HG03025 (cell line): ENCODE data around the gene ITGA11.

Experiments
- ATAC-seq: cut with Tn5 transposase; IDR thresholded peaks from one replicate; pipeline ENCODE4 v1.9.1; 2021; ENCODE audit warnings: mild to moderate bottlenecking, moderate library complexity; ENCODE audit not compliant: unreplicated experiment, low FRiP score

The ITGA11 gene

DNA sequence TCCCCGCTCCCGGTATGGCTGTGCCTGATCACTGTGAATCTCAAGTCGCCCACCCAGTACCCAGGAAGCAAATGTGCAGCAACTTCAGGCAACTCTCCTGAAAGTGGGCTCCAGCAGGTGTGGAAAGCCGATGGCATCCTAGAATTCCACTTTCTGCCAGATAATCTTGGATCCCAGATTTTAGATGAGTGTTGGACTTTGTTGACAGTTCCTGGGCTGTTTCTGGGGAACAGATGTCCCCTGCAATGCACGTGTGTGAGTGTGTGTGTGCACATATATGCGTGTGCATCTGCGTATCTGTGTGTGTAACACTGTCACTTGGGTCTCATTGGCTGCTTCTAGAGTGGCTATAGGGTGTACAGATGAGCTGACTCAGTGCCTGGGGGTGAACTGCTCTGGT is 95.4 kb downstream of the ITGA11 start:
- no peak for ATAC-seq

DNA sequence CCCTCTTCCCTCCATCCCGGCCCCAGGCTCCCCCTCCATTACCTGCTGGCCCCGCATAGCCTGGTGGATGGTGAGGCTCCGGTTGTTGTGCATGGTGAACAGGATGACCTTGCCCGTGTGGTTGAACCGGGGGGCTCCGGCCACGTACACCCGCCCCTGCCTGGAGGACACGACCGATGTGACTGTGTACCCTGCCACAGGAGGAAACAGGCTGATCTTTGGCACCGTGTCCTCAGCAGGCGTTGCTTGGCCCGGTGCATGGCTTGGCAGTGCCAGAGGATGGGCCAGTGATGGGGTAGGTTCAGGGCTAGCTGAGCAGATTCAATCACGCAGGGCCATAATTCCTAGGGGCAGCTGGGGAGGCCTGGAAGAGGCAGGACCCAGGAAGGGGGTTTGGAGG is 96.3 kb downstream of the ITGA11 start:
- ATAC-seq = no peak

DNA sequence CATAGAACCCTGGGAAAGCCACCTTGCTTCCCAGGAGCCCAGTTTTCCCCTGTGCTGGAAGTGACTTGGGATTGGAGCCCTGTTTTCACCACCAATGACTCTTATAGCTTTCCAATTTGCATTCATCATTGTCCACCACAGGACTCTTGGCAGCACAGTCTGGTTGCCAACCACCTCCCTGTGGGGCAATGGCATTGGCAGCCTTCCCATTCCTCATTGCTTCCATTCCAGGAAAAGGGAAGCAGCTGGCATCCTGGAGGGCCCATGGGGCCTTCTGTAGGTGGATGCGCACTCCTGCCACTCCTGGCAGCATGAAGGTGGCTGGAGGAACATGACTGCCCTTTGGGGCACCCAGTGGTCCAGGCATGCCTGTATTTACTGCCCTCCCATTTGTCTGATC is 96.7 kb downstream of the ITGA11 start:
- ATAC-seq = no peak

DNA sequence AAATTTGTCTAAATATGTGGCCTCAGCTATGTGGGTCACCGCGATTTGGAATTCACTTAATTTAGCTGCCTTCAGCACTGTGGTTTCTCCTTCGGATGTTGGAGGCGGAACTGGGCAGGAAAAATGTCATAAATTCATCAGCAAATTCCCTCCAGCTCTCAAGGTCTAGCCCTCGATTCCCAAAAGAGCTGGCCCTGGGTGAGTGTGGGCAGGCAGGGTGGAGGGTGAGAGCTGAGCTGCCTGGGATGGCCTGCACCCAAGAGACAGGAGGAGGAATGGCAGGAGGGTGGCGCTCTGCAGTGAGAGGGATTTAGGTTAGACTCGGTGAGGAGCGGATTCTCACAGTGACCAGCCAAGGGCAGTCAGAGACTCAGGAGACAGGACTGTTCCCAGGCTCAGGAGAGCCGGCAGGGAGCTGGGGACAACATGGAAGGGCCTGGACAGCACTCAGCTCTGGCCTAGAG is 97.3 kb downstream of the ITGA11 start:
- no peak for ATAC-seq

DNA sequence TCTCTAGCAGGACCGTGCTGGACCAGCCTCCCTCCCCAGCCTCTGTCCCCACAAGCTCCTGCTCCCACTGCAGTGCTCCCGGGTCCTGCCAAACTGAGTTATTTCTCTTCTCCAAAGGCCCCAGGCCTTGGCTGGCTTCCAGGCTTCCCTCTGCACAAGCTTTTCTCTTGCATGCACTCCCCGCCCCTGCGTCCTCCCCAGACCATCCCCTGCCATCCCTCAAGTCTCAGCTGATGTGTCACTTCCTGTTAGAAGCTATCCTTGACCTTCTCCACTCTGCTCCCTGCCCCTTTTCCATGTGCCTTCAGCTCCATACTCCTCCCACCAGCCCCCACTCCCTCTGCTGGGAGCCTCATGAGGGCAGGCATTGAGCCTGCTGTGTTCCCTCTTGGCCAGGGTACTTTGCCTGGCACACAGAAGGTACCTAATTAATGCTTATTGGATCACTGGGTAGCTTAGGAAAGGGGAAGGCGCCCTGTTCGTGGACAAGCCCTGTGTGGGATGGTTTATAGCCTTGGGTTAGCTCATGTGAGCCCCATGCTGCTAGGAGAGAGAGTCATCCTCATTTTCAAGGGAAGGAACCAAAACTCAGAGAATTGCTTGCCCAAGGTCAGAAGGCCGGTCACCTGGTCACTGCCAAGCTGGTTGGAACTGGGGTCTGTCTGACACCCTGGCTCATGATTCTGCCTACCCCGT is 98.0 kb downstream of the ITGA11 start:
- no peak for ATAC-seq

DNA sequence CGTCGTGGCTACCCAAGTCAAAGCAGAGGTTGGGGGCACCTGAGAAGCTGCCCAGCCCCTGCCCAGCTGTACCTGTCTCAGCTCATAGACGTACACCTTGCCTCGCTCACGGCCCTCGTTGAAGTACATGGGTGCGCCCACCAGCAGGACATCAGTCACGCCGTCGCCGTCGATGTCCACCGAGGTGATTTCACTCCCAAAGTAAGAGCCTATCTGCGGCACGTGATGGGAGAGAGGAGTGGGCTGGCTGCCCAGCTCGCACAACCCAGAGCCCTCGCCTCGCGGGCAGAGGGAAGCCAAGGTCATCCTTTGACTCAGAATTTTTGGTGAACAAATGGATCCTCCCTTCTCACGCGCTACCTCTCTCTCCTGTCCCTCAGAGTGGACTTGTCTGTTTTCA is 99.7 kb downstream of the ITGA11 start:
- no peak for ATAC-seq

DNA sequence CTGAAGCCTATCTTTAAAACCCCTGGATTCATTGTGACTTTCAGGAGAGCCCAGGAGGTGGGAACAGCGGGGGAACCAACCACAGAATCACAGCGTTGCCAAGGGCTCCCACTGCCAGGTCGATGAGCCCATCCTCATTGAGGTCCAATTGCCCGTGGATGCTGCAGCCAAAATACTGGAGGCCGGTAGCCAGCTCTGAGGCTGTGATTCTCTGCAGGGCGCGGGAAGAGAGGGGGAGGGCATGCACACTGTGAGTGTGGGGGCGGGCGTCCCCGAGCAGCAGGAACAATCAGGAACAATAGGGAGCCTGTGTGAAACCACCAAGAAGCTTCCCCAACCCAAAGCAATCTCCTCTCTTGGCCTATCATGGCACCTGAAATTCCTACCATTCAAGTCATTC is 101.1 kb downstream of the ITGA11 start:
- ATAC-seq = no peak

DNA sequence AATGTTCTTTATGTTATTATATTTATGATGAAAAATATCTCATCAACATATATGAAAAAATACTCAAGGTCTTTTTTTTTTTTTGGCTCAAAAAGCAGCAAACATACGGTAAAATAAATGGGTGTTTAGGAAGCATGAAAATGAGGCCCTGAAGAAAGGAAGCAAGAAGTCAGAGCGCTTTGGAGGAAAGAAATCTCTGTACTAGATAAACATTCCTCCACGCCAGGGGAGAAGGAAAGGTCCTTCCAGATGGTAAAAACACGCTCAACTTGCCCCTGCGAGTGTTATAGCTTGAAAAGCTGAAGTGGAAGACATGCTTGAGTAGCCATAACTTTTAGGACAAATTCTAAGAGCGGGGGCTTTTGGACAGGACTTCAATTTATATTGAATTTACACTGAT is 101.5 kb downstream of the ITGA11 start:
- ATAC-seq = no peak

DNA sequence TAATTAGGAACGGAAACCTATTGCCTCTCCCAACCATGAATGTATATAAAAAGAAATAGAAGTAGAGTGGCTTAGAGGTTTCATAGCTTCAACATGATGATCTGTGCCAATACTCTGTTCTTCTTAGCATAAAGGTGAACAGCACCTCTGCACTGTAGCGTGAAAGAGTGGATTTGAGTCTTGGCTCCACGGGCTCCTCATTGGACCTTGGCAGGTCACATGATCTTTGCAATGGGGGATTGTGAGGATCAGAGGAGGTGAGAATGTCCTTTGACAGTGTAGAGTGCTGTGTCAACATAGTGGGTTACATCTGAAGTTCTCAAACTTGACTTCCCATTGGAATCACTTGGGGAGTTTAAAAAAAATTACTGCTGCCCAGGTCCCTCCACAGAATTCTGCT is 103.0 kb downstream of the ITGA11 start:
- no peak for ATAC-seq

DNA sequence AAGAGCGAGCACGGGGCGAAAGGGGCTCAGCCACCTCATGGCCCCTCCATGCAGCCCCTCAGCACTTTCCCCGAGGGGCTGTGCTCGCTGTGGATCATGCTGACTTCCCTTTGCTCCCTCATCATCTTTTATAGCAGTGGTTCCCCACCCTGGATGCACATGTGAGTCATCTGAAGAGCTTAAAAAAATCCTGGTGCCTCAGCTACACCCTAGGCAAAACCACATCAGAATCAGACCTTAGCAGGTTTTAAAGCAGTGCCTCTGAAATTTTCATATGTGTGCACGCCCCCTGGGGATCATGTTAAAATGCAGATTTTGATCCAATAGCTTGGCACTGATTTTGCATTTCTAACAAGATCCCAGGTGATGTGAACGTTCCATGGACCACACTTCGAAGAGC is 103.5 kb downstream of the ITGA11 start:
- no peak for ATAC-seq

DNA sequence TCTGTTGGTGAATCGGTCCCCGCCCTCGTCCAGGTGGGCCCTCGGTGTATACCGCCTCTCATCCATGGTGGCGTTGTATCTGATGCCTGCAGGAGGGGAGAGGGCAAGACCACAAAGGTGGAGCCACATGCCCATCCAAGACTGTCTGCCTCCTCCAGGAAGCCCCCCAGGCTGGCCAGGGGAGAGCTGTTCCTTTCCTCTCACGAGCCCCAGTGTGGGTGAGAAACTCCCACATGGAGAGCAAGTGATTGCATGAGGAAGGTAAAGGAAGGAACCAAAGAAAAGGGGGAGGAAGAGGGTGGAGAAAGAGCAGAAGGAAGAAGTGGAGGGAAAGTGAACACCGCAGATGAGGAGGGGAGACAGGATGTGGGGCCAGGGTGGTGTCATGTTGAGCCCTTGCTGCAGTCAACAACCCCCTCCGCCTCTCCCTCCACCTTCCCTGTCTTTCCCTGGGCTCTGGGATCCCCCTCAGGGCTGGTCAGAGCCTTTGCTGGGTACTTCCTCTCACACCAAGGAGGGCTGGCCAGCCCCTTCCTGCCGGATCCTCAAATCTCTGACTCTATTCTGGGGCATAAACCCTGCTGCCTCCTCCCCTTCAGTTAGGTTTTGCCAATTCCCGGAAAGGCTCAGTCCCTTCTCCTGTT is 105.1 kb downstream of the ITGA11 start:
- no peak for ATAC-seq

DNA sequence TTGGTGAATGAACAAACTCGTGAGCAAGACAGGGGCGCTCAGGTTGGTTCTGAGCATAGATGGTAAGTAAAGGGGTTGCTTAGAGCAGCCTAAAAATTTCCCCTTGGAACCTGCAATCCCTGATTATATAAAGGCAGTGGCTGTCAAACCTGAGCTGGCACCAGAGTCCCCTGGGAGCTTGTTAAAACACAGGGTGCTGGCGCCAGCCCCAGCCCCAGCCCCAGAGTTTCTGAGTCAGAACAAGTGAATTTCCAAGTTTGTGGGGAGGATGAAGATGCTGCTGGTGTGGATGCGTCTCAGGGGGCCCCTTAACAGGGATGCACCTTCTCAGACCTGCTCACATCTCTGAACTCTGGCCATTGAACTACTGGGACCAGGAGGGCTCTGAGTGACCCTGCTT is 106.2 kb downstream of the ITGA11 start:
- no peak for ATAC-seq

DNA sequence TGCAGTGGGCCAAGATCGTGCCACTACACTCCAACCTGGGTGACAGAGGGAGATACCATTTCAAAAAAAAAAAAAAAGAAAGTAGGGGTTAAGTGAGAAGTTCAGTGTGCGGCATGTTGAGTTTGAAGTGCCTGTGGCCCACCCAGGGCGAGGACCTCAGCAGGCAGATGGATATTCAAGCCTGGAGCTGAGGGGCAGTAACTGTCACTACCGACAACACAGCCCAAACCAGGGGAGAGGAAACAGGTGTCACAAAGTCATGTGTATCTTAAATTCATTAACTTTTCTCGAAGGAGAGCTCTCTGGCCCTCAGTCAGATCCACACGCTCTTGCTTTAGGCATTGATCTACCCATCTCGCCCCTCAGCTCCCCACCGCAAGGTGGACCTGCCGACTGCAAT is 109.2 kb downstream of the ITGA11 start:
- ATAC-seq = no peak

DNA sequence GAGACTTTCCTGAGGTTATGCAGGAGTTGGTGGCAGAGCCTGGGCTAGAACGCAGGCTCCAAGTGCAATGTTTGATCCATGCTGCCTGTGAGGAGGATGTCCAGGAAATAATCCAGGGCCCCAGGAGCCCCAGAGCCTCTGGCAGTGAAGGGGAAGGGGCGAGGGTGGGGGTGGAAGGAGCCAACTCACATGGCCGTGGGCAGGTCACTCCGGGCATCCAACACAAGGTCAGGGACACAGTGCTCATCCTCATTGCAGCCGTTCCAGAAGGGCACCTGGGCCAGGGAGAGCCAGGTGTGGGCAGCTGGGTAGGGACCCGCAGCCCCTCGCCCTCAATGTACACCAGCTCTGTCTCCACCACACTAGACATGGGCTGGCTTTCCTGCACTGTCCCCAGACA is 110.7 kb downstream of the ITGA11 start:
- no peak for ATAC-seq

DNA sequence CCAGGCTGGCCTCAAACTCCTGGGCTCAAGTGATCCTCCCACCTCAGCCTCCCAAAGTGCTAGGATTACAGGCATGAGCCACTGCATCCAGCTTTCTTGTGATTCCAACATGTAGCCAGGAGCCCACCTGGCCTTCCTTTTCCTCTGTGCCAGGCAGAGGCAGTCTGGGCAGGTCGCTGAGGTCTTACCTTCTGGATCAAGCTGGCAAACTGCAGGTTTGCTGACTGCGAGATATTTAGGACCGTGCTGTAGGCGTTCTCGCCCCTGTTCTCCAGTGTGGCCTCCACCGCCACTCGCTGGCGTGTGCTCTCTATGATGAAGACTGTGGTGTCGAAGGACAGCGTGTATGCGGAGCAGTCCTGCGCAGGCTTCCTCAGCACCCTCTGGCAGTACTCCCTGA is 112.0 kb downstream of the ITGA11 start:
- ATAC-seq = no peak

DNA sequence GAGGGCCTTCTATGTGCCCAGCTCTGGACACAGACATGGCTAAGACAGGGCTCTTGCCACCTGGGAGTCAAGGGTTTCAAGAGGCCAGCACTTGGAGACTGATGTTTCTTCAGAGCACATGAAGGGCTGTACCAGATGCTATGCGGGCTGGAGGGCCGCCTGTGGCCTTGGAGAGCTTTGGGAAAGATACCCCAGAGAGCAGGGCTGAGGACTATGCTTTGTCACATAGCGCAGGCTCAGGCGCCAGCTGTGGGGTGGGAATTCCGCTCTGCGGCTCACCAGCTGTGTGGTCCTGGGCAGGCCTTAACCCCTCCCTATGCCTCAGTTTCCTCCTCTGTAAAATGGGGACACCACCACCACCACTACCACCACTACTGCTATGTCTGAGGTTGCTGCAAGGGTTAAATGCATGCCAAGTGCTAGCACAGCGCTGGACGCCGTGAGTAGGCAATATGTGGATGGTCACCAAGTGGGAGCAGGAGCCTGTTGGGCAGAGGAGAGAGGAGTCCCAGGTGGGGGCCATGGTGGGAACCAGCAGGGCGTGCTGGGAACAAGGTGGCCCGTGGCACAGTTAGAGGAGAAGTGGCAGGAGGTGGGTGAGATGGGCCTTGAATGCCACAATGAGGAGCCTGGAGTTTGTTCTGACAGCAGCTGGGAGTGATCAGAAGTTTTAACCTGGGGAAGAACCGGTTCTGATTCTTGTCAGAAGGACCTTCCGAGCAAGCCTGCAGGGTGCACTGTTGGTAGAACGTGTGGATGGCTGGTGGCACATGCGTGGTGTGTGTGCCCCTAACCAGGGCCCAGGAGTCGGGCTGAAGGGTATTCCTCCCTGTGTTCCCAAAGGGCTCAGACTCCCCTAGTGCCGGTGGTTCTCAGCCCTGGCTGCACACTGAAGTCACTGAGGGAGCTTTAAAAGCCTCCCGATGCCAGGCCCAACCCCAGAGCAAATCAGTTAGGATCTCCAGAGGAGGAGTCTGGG is 112.7 kb downstream of the ITGA11 start:
- ATAC-seq = no peak

DNA sequence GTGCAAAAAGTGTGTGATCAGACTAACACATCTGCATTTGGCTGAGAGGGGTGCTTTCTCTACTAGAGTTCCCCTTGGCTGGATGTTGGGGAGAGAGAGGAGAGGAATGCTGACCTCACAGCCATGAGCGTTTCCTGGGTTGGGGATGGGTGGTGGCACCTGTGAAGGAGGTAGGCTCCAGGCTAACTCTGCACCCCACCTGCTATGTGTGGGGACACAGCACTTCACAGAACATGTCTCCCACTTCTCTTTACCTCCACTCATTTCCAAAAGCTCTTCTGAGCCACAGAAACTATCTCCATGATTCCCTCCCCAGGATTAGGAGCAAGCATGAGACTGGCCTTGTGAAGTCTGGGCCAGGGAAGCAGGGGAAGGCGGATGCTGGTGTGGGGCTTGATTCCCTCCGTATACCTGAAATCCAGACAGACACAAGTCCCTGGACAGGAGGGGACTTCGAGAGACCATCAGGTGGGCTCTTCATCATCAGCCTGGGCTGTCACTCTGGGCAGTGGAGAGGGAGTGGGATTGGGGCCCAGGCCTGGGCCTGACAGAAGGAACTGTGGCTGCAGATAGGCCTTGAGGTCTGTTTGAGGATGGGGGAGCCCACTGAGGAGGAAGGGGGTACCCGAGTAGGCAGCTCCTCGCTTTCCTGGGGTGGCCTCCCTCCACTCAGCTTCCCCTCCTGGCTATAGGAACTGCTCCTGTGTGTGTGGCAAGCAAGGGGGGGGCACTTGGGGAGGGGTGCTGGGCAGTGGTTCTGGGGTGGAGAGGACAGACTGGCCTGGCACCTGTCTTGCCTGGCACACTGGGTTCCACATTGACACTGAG is 113.7 kb downstream of the ITGA11 start:
- ATAC-seq = no peak

DNA sequence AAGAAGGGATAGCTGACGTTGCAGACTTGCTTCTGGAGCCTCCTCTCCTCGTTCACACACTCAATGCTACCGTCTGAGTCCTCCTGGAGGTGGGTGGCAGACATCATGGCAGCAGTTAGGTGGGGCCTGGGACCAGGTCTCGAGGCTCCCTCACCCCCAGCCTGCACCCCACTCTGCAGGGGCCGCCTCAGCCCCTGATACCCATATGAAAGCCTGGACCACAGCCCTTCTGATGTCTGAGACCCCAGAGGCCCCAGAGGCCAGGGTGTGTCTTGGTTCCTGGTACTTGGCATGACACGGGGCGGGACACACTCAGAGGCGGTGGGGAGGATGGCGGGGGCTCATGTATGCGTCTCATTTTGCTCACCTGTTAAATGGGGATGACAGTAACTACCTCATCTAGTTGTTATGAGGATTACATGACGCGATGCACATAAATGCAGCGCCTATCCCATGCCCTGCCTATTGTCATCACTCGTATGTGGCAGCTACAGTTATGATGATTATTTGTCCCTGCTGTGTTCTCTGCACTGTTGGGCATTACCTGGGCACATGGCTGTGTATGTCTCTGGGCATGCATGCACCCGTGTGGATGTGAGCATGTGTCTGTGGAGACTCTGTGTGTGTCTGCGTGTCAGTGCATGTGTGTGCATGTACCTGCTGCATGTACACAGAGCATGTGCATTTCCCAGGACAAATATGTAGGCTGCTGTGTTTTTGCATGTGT is 114.5 kb downstream of the ITGA11 start:
- no peak for ATAC-seq

DNA sequence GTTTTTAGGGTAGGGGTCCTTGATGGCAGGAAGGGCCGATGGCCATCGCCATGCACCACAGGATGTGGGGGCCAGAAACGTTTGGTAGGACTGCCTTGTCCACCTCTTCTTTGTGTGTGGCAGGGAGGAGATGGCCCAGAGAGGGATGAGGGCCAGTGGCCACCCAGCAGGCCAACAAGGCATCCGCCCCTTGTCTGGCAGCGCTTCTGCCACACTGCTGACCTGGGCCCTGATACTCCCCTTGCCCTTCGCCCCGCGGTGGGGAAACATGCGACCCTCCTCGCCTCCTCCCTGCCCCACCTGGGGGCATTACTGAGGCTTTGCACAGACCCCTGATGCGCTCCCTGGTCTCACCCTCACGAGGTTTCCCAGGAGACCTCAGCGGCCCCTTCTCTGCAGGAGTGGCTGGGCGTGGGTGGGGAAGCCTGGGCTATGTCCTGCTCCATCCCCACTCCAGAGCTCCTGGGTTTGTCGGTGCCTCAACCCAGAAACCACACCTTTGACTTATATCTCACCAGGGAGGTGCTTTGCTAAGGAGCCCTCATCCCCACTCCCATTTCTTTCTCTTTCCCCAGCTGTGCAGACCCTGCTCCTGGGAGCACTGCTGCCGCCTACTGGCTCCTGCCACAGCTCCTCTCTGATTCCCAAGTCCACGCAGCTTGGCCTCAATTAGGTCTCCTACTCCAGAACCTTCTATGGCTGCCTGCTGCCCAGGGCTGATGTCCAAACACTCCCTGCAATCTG is 115.7 kb downstream of the ITGA11 start:
- no peak for ATAC-seq
